GM23338 (cell line): ENCODE measurements around the gene AKR1E2. TPM values are rescaled to one million over a fixed set of nuclear protein-coding genes. Genes with fewer than 3 reads are reported as not detected.

ENCODE experiments used
- CTCF ChIP-seq, 2 experiments: fragments of 200-600 bp in 1 of 2; sonication (generic) in 1 of 2; conservative IDR thresholded peaks; 2 replicates each; pipeline versions ENCODE4 v1.5.1 to v1.6.1; 2016 to 2017; ENCODE audit warnings: antibody characterized with exemption in 2 of 2, low read depth in 2 of 2, mild to moderate bottlenecking in 2 of 2, moderate library complexity in 1 of 2
- EZH2phosphoT487 ChIP-seq: fragments of 200-600 bp; sonication (generic); IDR thresholded peaks from one replicate; pipeline ENCODE4 v1.8.1; 2018; ENCODE audit warnings: antibody characterized with exemption; ENCODE audit not compliant: unreplicated experiment
- NANOG ChIP-seq: IDR thresholded peaks from 2 replicates; pipeline ENCODE4 v1.6.1; 2016; ENCODE audit warnings: antibody characterized with exemption, borderline replicate concordance
- ZNF462 ChIP-seq: fragments of 250-450 bp; sonication (Bioruptor Pico); IDR thresholded peaks from 2 replicates; pipeline ENCODE4 v1.5.0; 2020; ENCODE audit warnings: mild to moderate bottlenecking, moderate library complexity
- polyA plus RNA-seq: library from polyadenylated mRNA; unstranded; fragments of >200 nt; fragmentation: Nextera tagmentation; extraction: Ambion mirVana; gene quantifications from 2 replicates; pipeline ENCODE4 v1.2.1, GENCODE V29; 2016
- total RNA-seq: library from RNA; depleted of rRNA; stranded (reverse); fragments of >200 nt; shearing (Covaris generic); gene quantifications from 2 replicates; pipeline ENCODE4 v1.2.3, GENCODE V29; 2014
- TF ChIP-seq, protein P1 (sequence below): IDR thresholded peaks from one replicate; pipeline ENCODE4 v1.6.1; 2018; ENCODE audit warnings: antibody characterized with exemption; ENCODE audit not compliant: unreplicated experiment

Gene AKR1E2
- total and polyA plus RNA-seq, 2 experiments from 2014 or later: 2.2 to 4.3 TPM

GRCh38 chr10:4819067-4819466 lies 6.9 kb upstream of the AKR1E2 start (continued):
- TF ChIP-seq ZNF462 (CRISPR knock-in tag) (no peak), NANOG (no peak), EZH2phosphoT487 (no peak), CTCF (conservative IDR thresholded peaks at IDR 0.05; ENCODE audit: low read depth in 2 of 2) (no peak)
- TF ChIP-seq, protein P1, sequence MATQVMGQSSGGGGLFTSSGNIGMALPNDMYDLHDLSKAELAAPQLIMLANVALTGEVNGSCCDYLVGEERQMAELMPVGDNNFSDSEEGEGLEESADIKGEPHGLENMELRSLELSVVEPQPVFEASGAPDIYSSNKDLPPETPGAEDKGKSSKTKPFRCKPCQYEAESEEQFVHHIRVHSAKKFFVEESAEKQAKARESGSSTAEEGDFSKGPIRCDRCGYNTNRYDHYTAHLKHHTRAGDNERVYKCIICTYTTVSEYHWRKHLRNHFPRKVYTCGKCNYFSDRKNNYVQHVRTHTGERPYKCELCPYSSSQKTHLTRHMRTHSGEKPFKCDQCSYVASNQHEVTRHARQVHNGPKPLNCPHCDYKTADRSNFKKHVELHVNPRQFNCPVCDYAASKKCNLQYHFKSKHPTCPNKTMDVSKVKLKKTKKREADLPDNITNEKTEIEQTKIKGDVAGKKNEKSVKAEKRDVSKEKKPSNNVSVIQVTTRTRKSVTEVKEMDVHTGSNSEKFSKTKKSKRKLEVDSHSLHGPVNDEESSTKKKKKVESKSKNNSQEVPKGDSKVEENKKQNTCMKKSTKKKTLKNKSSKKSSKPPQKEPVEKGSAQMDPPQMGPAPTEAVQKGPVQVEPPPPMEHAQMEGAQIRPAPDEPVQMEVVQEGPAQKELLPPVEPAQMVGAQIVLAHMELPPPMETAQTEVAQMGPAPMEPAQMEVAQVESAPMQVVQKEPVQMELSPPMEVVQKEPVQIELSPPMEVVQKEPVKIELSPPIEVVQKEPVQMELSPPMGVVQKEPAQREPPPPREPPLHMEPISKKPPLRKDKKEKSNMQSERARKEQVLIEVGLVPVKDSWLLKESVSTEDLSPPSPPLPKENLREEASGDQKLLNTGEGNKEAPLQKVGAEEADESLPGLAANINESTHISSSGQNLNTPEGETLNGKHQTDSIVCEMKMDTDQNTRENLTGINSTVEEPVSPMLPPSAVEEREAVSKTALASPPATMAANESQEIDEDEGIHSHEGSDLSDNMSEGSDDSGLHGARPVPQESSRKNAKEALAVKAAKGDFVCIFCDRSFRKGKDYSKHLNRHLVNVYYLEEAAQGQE: no peak
